NT2/D1 (cell line): ENCODE data around the gene ITGA1.
"Not testable (repeated sequence)": the region's sequence is repeated elsewhere in the genome, so short reads cannot be mapped to it uniquely, and the experiment has no call there.

Experiments
- DNase-seq: peaks from one replicate; pipeline ENCODE4 v3.0.0-alpha.2; 2011; ENCODE audit warnings: low read depth, low spot score
- H3K27me3 ChIP-seq: 2 replicates; pipeline ENCODE4 v1.6.0; 2011; ENCODE audit warnings: mild to moderate bottlenecking; ENCODE audit not compliant: insufficient read length, insufficient read depth
- H3K36me3 ChIP-seq: 2 replicates; pipeline ENCODE4 v1.6.1; 2011; ENCODE audit warnings: mild to moderate bottlenecking, low read length, mixed read lengths; ENCODE audit not compliant: insufficient read depth, insufficient read length
- H3K4me1 ChIP-seq: 2 replicates; pipeline ENCODE4 v1.5.1; 2011; ENCODE audit not compliant: insufficient read depth, insufficient read length
- H3K4me3 ChIP-seq: 2 replicates; pipeline ENCODE4 v1.5.1; 2011; ENCODE audit warnings: low read depth; ENCODE audit not compliant: insufficient read length
- H3K9ac ChIP-seq: 2 replicates; pipeline ENCODE4 v1.6.0; 2011; ENCODE audit warnings: low read depth; ENCODE audit not compliant: insufficient read length
- H3K9me3 ChIP-seq: 2 replicates; pipeline ENCODE4 v1.5.1; 2011; ENCODE audit warnings: mild to moderate bottlenecking, low read length; ENCODE audit not compliant: insufficient read depth
- SUZ12 ChIP-seq: IDR thresholded peaks from 2 replicates; pipeline ENCODE4 v1.6.1; 2011; ENCODE audit not compliant: insufficient read length, insufficient read depth; ENCODE audit errors: extremely low read depth
- YY1 ChIP-seq: IDR thresholded peaks from 2 replicates; pipeline ENCODE4 v1.6.1; 2011; ENCODE audit not compliant: insufficient read length, insufficient read depth
- ZNF274 ChIP-seq: IDR thresholded peaks from 2 replicates; pipeline ENCODE4 v1.6.1; 2011; ENCODE audit warnings: mild to moderate bottlenecking, low read depth, low read length

ITGA1 gene

GRCh38 chr5:52854949-52855348, 67.2 kb downstream of the ITGA1 start:
- no peaks in the 10 kb centered on the region for H3K27me3 ChIP-seq
- DNase-seq: no peak
- no peaks in the 10 kb centered on the region for H3K36me3 ChIP-seq
- no peaks in the 10 kb centered on the region for H3K4me1 ChIP-seq
- no peak overlapping the region for H3K4me3 ChIP-seq
- no peak for TF ChIP-seq ZNF274
- no peak for TF ChIP-seq YY1
- TF ChIP-seq SUZ12: no peak
- no peak overlapping the region for H3K9ac ChIP-seq
- H3K9me3 ChIP-seq: no peaks in the 10 kb centered on the region

GRCh38 chr5:52856564-52856963, 68.8 kb downstream of the ITGA1 start:
- Histone ChIP-seq H3K36me3 (no peaks in the 10 kb centered on the region), H3K4me1 (no peaks in the 10 kb centered on the region), H3K27me3 (no peaks in the 10 kb centered on the region), H3K4me3 (no peak overlapping the region), H3K9ac (no peak overlapping the region), H3K9me3 (no peaks in the 10 kb centered on the region)
- no peak for TF ChIP-seq YY1
- DNase-seq: no peak

- TF ChIP-seq YY1 (no peak), SUZ12 (no peak), ZNF274 (no peak)
- no peaks in the 10 kb centered on the region for H3K27me3 ChIP-seq
- no peak overlapping the region for H3K9ac ChIP-seq
- H3K4me1 ChIP-seq: no peaks in the 10 kb centered on the region
- no peak overlapping the region for H3K4me3 ChIP-seq
- no peaks in the 10 kb centered on the region for H3K9me3 ChIP-seq
- no peaks in the 10 kb centered on the region for H3K36me3 ChIP-seq
- DNase-seq: no peak
Observed at GRCh38 chr5:52859628-52860027, 71.9 kb downstream of the ITGA1 start.

- no peak overlapping the region for H3K4me3 ChIP-seq
- TF ChIP-seq YY1 (no peak), SUZ12 (no peak), ZNF274 (no peak)
- no peaks in the 10 kb centered on the region for H3K27me3 ChIP-seq
- no peaks in the 10 kb centered on the region for H3K4me1 ChIP-seq
- no peak for DNase-seq
- no peak overlapping the region for H3K9ac ChIP-seq
- H3K9me3 ChIP-seq: no peaks in the 10 kb centered on the region
- no peaks in the 10 kb centered on the region for H3K36me3 ChIP-seq
Observed at GRCh38 chr5:52861368-52861767, 73.7 kb downstream of the ITGA1 start.

GRCh38 chr5:52863715-52864290, 76.1 kb downstream of the ITGA1 start:
- Histone ChIP-seq H3K9ac (no peak overlapping the region), H3K9me3 (no peaks in the 10 kb centered on the region), H3K4me3 (no peak overlapping the region), H3K27me3 (no peaks in the 10 kb centered on the region), H3K4me1 (no peaks in the 10 kb centered on the region), H3K36me3 (no peaks in the 10 kb centered on the region)
- TF ChIP-seq SUZ12 (no peak), YY1 (no peak), ZNF274 (no peak)
- no peak for DNase-seq

- TF ChIP-seq SUZ12: no peak
- no peak for TF ChIP-seq YY1
- no peak for TF ChIP-seq ZNF274
- Histone ChIP-seq H3K4me3 (no peak overlapping the region), H3K9me3 (no peaks in the 10 kb centered on the region), H3K4me1 (no peaks in the 10 kb centered on the region), H3K9ac (no peak overlapping the region), H3K27me3 (no peaks in the 10 kb centered on the region), H3K36me3 (no peaks in the 10 kb centered on the region)
- DNase-seq: no peak
Observed at GRCh38 chr5:52864371-52864770, 76.7 kb downstream of the ITGA1 start.

GRCh38 chr5:52864884-52865283, 77.2 kb downstream of the ITGA1 start:
- DNase-seq: no peak
- Histone ChIP-seq H3K9ac (no peak overlapping the region), H3K4me3 (no peak overlapping the region), H3K27me3 (no peaks in the 10 kb centered on the region), H3K9me3 (no peaks in the 10 kb centered on the region), H3K4me1 (no peaks in the 10 kb centered on the region), H3K36me3 (no peaks in the 10 kb centered on the region)
- TF ChIP-seq YY1 (no peak), SUZ12 (no peak), ZNF274 (no peak)

GRCh38 chr5:52865991-52866390, 78.3 kb downstream of the ITGA1 start:
- not testable (repeated sequence) for DNase-seq, H3K9me3 ChIP-seq, H3K27me3 ChIP-seq, H3K4me3 ChIP-seq, H3K4me1 ChIP-seq, H3K36me3 ChIP-seq, H3K9ac ChIP-seq
